Body of pancreas (tissue), 4 donors: ENCODE results near the gene NAA25. TPM values are rescaled to one million over a fixed set of nuclear protein-coding genes. Genes with fewer than 3 reads are reported as not detected.

Experiments used
- ATAC-seq: fragments of 150-250 bp; one replicate; pipeline ENCODE4 v1.9.1; 2016
- DNase-seq, 4 donors: peaks; one replicate each; pipeline ENCODE4 v3.0.0-alpha.2; 2019
- H3K27ac ChIP-seq, 4 donors: fragments of 200-600 bp; sonication (generic); 1 replicate in 3 of 4; 2 replicates in 1 of 4; pipeline versions ENCODE4 v1.5.1 to v1.6.1; 2016 to 2019; ENCODE audit warnings: mild to moderate bottlenecking in 1 of 4, mixed read lengths in 1 of 4, moderate library complexity in 1 of 4
- H3K27me3 ChIP-seq, 2 donors: fragments of 200-600 bp; sonication (generic); one replicate each; pipeline ENCODE4 v1.6.0; 2016; ENCODE audit warnings: mild to moderate bottlenecking in 1 of 2
- H3K36me3 ChIP-seq, 2 donors: fragments of 200-600 bp; sonication (generic); replicated peaks in 1 of 2; 2 replicates each; pipeline ENCODE4 v1.5.1; 2016; ENCODE audit warnings: low read depth in 2 of 2; ENCODE audit not compliant: insufficient read depth in 1 of 2
- H3K4me1 ChIP-seq: fragments of 200-600 bp; sonication (generic); one replicate; pipeline ENCODE4 v1.6.0; 2016
- H3K4me3 ChIP-seq, 2 donors: fragments of 200-600 bp; sonication (generic); 1 replicate in 1 of 2; 2 replicates in 1 of 2; pipeline ENCODE4 v1.5.1; 2016 to 2019
- H3K9me3 ChIP-seq, 3 donors: fragments of 200-600 bp; sonication (generic); 1 replicate in 2 of 3; 2 replicates in 1 of 3; pipeline ENCODE4 v1.5.1; 2016
- POLR2A ChIP-seq, 3 donors: fragments of 450-650 bp; IDR thresholded peaks; one replicate each; pipeline ENCODE4 v1.6.1; 2016; ENCODE audit warnings: antibody characterized with exemption in 3 of 3, mild to moderate bottlenecking in 2 of 3
- WGBS, 2 donors: methylation state at CpG; one replicate each; pipeline ENCODE4 v1.1.5; 2017; 5-methylcytosine and 5-hydroxymethylcytosine counted together
- intact Hi-C: fragments of 100-400 bp; cut with DNase I; formaldehyde crosslinking; loops from one replicate; pipeline ENCODE4 v1.15.1; 2023
- total RNA-seq, 2 donors: library from RNA; depleted of rRNA; stranded (reverse); fragments of >200 nt; gene quantifications; one replicate each; pipeline ENCODE4 v1.1.0, GENCODE V29; 2016
- TF ChIP-seq, protein P1 (sequence below), 7 experiments: fragments of 450-650 bp in 4 of 7; fragments of 200-600 bp in 3 of 7; sonication (generic) in 3 of 7; IDR thresholded peaks; one replicate each; pipeline ENCODE4 v1.5.1; 2016 to 2019; ENCODE audit warnings: antibody characterized with exemption in 7 of 7

The NAA25 gene
- total RNA-seq, 2 donors from 2014 or later = 12.5 to 17.6 TPM

DNA sequence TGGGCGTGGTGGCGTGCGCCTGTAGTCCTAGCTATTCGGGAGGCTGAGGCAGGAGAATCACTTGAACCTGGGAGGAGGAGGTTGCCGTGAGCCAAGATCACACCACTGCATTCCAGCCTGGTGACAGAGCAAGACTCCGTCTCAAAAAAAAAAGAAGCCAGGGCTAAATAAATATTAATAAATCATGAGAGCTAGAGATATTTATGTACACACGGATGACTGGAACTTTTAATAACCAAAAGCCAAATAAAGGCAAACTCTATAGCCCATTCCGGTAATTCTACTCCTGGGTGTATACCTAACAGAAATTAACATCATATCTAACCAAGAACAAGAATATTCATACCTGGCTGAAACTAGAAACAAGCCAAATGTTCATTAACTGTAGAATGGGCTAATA, 9.1 kb upstream of the NAA25 start:
- Histone ChIP-seq H3K27me3 (no peaks in the 10 kb centered on the region), H3K27ac (no peak overlapping the region), H3K4me1 (peaks cover 18% of the 10 kb centered on the region), H3K9me3 (no peaks in the 10 kb centered on the region), H3K4me3 (no peak overlapping the region), H3K36me3 (no peaks in the 10 kb centered on the region)
- DNase-seq = no peak
- ATAC-seq = no peak
- TF ChIP-seq, protein P1, sequence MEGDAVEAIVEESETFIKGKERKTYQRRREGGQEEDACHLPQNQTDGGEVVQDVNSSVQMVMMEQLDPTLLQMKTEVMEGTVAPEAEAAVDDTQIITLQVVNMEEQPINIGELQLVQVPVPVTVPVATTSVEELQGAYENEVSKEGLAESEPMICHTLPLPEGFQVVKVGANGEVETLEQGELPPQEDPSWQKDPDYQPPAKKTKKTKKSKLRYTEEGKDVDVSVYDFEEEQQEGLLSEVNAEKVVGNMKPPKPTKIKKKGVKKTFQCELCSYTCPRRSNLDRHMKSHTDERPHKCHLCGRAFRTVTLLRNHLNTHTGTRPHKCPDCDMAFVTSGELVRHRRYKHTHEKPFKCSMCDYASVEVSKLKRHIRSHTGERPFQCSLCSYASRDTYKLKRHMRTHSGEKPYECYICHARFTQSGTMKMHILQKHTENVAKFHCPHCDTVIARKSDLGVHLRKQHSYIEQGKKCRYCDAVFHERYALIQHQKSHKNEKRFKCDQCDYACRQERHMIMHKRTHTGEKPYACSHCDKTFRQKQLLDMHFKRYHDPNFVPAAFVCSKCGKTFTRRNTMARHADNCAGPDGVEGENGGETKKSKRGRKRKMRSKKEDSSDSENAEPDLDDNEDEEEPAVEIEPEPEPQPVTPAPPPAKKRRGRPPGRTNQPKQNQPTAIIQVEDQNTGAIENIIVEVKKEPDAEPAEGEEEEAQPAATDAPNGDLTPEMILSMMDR (IDR thresholded peaks at IDR 0.05) = no peak
- no peak for TF ChIP-seq POLR2A (IDR thresholded peaks at IDR 0.05)
- intact Hi-C loops = no loop called here
- WGBS, 2 donors = 75 to 79% methylated on average over 8 of the region's 8 CpGs

DNA sequence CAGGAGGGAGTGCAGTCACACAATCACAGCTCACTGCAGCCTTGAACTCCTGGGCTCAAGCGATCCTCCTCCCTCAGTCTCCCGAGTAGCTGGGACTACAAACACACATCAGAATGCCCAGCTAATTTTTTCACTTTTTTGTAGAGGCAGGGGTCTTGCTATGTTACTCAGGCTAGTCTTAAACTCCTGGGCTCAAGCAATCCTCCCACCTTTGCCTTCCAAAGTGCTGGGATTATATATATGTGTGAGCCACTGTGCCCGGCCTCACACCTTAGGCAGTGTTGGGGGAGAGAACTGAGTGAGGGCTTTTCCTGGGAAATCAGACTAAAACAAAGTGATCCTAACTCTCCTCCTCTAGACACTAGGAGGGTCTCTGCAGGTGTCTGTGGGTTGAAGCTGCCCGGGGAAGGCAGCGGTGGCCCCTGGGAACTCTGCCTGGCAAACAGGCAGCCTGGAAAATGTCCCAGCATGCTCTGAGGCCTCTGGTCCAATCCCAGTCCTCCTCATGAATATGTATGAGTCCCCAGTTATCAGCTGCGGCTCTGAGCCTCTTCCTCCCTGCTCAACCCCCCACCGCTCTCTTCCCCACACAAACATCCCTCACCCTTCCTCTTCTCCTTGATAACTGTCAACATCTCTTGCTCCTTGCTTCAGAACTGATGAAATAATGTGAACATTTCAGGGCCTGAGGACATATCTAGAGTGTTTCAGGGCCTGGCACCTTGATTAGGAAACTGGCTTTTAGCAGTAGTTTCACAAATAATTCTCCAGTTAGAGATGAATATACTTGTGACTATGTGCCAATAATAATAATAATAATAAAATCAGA, 7.9 kb upstream of the NAA25 start:
- H3K9me3 ChIP-seq = no peaks in the 10 kb centered on the region
- TF ChIP-seq POLR2A (IDR thresholded peaks at IDR 0.05) = peak in 2 of 3 donors; percentile 47 to 58
- TF ChIP-seq, protein P1 (IDR thresholded peaks at IDR 0.05) = no peak
- DNase-seq (peak; percentile 67 to 85 (median 82)), ATAC-seq (peak; percentile 93)
- H3K27me3 ChIP-seq = no peaks in the 10 kb centered on the region
- no peak overlapping the region for H3K4me3 ChIP-seq
- peak overlapping the region in 3 of 4 donors; percentile 44 to 77 (median 67) for H3K27ac ChIP-seq
- H3K36me3 ChIP-seq = no peaks in the 10 kb centered on the region
- H3K4me1 ChIP-seq = peaks cover 9% of the 10 kb centered on the region
- WGBS, 2 donors = 34 to 49% methylated on average over 5 to 7 of the region's 7 CpGs
- intact Hi-C loops = no loop called here

DNA sequence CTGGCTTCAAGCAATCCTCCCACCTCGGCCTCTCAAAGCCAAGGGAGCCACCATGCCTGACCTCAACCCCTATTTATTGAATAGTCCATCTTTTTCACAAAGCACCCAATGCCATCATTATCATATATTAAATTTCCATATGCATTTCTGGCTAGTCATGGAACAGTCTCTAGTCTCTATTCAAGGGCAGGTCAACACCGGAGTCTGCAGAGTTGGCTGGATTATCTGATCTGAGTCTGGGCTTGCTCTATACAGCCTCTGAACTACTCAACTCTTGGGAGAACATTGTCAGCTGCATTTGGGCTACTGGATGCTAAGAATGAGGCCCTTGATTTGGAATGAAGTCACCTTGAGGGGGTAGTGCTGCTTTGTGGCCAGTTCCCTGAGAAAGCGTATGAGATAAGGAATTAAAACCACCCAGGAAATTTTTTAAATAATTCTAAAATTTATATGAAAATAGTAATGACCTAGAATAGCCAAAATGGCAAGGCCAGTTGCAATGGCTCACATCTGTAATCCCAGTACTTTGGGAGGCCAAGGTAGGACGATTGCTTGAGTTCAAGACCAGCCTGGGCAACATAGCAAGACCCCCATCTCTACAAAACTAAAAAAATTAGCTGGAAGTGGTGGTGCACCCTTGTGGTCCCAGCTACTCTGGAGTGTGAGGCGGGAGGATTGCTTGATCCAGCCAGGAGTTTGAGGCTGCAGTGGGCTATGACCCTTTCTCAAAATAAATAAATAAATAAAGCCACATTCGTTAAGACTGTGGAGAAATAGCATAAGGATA, 6.9 kb upstream of the NAA25 start:
- ATAC-seq = no peak
- Histone ChIP-seq H3K4me3 (no peak overlapping the region), H3K9me3 (no peaks in the 10 kb centered on the region), H3K36me3 (no peaks in the 10 kb centered on the region), H3K27ac (no peak overlapping the region), H3K4me1 (peaks cover 9% of the 10 kb centered on the region), H3K27me3 (no peaks in the 10 kb centered on the region)
- TF ChIP-seq POLR2A (IDR thresholded peaks at IDR 0.05) = no peak
- TF ChIP-seq, protein P1 (IDR thresholded peaks at IDR 0.05) = no peak
- intact Hi-C loops = no loop called here
- WGBS, 2 donors = 82 to 89% methylated on average over 6 of the region's 6 CpGs
- peak in 1 of 4 donors; percentile 3 for DNase-seq

DNA sequence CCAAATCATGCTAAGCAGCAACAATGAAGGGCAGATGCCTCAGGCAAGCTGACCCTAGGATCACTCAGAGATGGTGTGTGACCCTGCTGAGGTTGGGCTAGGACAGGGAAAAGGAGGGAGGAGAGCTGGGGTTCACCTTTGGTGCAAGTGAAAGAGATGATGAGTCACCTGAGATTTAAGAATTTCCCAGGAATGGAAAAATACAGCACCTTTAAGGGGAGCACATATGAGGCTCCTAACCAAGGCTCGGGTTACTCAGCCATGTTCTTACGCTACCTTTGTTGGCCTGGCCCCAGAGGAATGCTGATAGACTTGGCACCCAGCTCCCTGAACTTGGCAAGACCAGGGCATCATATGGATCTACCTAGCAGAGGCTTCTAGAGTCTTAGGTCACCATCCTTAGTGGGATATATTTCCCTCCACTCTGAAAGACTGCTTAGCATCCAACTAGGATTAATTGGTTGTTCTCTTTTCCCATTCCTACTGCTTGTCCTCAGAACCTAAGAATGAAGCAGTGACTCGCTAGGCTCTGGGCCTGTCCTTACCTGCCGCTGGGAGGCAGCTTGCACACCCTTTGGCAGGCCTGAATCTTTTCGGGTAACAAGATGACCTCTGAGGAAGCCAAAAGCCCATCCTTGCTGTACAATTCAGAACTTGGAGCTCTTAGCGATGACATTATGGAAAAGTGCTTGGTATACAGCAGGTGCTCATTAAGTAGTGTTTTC, 4.0 kb upstream of the NAA25 start:
- DNase-seq (peak in 3 of 4 donors; percentile 8 to 60 (median 39)), ATAC-seq (no peak)
- Histone ChIP-seq H3K4me1 (peaks cover 15% of the 10 kb centered on the region), H3K27ac (no peak overlapping the region), H3K27me3 (no peaks in the 10 kb centered on the region), H3K36me3 (no peaks in the 10 kb centered on the region), H3K4me3 (no peak overlapping the region), H3K9me3 (no peaks in the 10 kb centered on the region)
- TF ChIP-seq, protein P1 (IDR thresholded peaks at IDR 0.05) = no peak
- TF ChIP-seq POLR2A (IDR thresholded peaks at IDR 0.05) = no peak
- intact Hi-C loops = no loop called here
- WGBS, 2 donors = 71 to 79% methylated on average over 5 to 6 of the region's 6 CpGs
